Tibial artery (tissue), 4 donors: ENCODE results near the gene DUSP3.

ENCODE experiments used
- DNase-seq, 2 donors: peaks; one replicate each; pipeline ENCODE4 v3.0.0-alpha.2; 2019
- H3K27ac ChIP-seq, 2 donors: fragments of 200-600 bp; sonication (generic) in 1 of 2; 1 replicate in 1 of 2; 2 replicates in 1 of 2; pipeline ENCODE4 v1.5.1; 2018 to 2019; ENCODE audit warnings: mild to moderate bottlenecking in 1 of 2
- H3K27me3 ChIP-seq, 2 donors: fragments of 200-600 bp; sonication (generic) in 1 of 2; one replicate each; pipeline versions ENCODE4 v1.5.1 to v1.6.0; 2016 to 2019
- H3K36me3 ChIP-seq, 3 donors: fragments of 200-600 bp; sonication (generic) in 2 of 3; one replicate each; pipeline ENCODE4 v1.5.1; 2016 to 2019; ENCODE audit warnings: mild to moderate bottlenecking in 2 of 3
- H3K4me1 ChIP-seq, 4 donors: fragments of 200-600 bp; sonication (generic) in 2 of 4; 1 replicate in 3 of 4; 2 replicates in 1 of 4; pipeline ENCODE4 v1.5.1; 2016 to 2019
- H3K4me3 ChIP-seq, 2 donors: fragments of 200-600 bp; sonication (generic) in 1 of 2; 1 replicate in 1 of 2; 2 replicates in 1 of 2; pipeline ENCODE4 v1.5.1; 2018 to 2019; ENCODE audit warnings: mild to moderate bottlenecking in 2 of 2
- H3K9me3 ChIP-seq, 3 donors: fragments of 200-600 bp; sonication (generic) in 1 of 3; one replicate each; pipeline ENCODE4 v1.5.1; 2016 to 2019
- intact Hi-C: fragments of 100-400 bp; cut with DNase I; formaldehyde crosslinking; loops from one replicate; pipeline ENCODE4 v1.15.0; 2023; ENCODE audit warnings: low total_unique reads
- TF ChIP-seq, protein P1 (sequence below), 2 experiments: fragments of 200-600 bp in 1 of 2; fragments of 450-650 bp in 1 of 2; IDR thresholded peaks; one replicate each; pipeline ENCODE4 v1.5.1; 2017 to 2019; ENCODE audit warnings: antibody characterized with exemption in 2 of 2, mild to moderate bottlenecking in 1 of 2, moderate library complexity in 1 of 2

Gene DUSP3

DNA sequence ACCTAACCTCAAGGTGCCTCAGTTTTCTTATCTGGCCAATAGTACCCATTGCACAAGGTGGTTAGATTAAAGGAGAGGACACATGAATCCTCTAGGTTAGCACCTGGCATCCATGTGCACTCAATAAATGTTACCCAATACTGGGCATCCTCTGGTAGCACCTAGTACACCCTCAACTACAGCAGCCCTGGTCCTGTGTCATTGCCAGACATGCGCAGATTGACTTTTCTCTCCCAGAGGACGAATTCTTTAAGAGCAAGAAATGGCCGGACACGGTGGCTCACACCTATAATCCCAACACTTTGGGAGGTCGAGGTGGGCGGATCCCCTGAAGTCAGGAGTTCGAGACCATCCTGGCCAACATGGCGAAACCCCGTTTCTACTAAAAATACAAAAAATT is 7.3 kb downstream of the DUSP3 start:
- Histone ChIP-seq H3K27me3 (no peaks in the 10 kb centered on the region), H3K4me3 (no peak overlapping the region), H3K9me3 (no peaks in the 10 kb centered on the region), H3K4me1 (peaks cover 0 to 35% (median 15%) of the 10 kb centered on the region in 4 donors), H3K36me3 (peaks cover 58 to 87% (median 81%) of the 10 kb centered on the region in 3 donors), H3K27ac (no peak overlapping the region)
- intact Hi-C loops = no loop called here
- DNase-seq = no peak
- TF ChIP-seq, protein P1, sequence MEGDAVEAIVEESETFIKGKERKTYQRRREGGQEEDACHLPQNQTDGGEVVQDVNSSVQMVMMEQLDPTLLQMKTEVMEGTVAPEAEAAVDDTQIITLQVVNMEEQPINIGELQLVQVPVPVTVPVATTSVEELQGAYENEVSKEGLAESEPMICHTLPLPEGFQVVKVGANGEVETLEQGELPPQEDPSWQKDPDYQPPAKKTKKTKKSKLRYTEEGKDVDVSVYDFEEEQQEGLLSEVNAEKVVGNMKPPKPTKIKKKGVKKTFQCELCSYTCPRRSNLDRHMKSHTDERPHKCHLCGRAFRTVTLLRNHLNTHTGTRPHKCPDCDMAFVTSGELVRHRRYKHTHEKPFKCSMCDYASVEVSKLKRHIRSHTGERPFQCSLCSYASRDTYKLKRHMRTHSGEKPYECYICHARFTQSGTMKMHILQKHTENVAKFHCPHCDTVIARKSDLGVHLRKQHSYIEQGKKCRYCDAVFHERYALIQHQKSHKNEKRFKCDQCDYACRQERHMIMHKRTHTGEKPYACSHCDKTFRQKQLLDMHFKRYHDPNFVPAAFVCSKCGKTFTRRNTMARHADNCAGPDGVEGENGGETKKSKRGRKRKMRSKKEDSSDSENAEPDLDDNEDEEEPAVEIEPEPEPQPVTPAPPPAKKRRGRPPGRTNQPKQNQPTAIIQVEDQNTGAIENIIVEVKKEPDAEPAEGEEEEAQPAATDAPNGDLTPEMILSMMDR (IDR thresholded peaks at IDR 0.05) = no peak

DNA sequence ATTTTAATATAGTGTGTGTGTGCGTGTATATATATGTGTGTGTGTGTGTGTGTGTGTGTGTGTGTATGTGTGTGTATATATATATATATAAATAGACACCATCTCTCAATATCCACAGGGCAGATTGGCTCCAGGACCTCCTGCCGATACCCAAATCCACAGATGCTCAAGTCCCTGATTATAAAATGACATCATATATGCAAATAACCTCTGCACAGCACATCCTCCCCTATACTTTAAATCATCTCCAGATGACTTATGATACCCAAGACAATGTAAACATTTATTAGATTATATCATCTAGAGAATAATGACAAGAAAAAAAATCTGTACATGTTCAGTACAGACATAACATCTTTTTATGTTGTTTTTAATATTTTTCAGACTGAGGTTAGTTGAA is 7.8 kb downstream of the DUSP3 start:
- no peaks in the 10 kb centered on the region for H3K9me3 ChIP-seq
- TF ChIP-seq, protein P1 (IDR thresholded peaks at IDR 0.05) = no peak
- no peak overlapping the region for H3K4me3 ChIP-seq
- intact Hi-C loops = no loop called here
- H3K27ac ChIP-seq = no peak overlapping the region
- H3K36me3 ChIP-seq = peaks cover 58 to 83% (median 81%) of the 10 kb centered on the region in 3 donors
- H3K27me3 ChIP-seq = no peaks in the 10 kb centered on the region
- peaks cover 0 to 30% (median 10%) of the 10 kb centered on the region in 4 donors for H3K4me1 ChIP-seq
- DNase-seq = no peak

DNA sequence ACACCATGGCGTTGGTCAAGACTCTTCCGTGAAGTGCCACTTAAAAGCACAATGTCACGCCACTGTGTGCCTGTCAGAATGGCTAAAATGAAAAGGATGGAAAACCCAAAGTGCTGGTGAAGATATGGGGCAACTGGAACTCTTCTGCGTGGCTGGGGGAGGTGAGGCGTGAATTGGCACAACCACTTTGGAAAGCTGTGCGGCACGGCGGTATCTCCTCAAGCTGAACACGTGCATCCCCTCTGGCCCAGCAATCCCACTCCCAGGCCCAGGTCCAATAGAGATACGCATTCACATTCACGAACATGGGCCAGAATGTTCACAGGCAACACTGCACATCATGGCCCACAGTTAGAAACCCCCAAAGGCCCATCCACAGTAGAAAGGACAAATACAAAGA is 8.9 kb downstream of the DUSP3 start:
- intact Hi-C loops = loop anchor here (5.0 kb wide), 1 partner anchor 193 kb away; no protein-coding TSS in a partner anchor
- Histone ChIP-seq H3K27me3 (no peaks in the 10 kb centered on the region), H3K27ac (no peak overlapping the region), H3K36me3 (peaks cover 58 to 85% (median 71%) of the 10 kb centered on the region in 3 donors), H3K9me3 (no peaks in the 10 kb centered on the region), H3K4me1 (peaks cover 0 to 20% (median 7%) of the 10 kb centered on the region in 4 donors), H3K4me3 (no peak overlapping the region)
- TF ChIP-seq, protein P1 (IDR thresholded peaks at IDR 0.05) = no peak
- DNase-seq = no peak

DNA sequence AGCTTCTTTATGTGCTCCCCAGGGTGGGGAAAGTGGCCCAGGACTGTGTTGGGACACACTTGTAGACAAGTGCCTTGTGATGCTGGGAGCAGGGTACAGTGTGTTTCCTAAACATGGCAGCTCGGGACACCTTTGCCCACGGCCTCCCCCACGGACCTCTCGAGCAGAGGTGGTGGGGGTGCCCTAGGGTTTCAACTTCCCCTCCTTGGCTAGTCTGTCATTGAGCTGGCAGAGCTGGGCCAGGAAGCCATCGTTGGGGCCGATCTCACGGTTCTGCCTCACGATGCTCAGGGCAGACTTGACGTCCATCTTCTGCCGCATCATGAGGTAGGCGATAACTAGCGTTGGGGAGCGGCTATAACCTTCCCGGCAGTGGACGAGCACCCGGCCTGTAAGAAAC is 9.4 kb downstream of the DUSP3 start:
- peaks cover 55 to 81% (median 67%) of the 10 kb centered on the region in 3 donors for H3K36me3 ChIP-seq

DNA sequence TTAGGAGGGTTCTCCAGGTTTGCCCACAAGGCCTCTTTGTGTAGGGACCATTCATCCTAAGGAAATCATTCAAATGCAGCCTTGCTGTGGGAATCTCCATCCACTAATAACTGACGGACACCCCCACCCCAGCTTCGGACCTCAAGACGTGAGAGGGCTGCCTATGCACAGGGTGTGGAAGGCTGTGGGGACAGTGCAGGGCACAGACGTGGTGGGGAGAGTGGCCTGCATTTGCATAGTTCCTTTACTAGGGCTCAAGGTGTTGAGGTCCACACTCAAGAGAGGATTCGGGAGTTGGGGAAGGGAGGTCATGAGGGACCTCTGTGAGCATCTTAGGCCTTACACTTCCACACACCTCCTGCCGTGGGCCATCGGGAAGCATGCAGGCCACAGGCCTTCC is 9.8 kb downstream of the DUSP3 start:
- peaks cover 0 to 24% (median 7%) of the 10 kb centered on the region in 4 donors for H3K4me1 ChIP-seq
- no peaks in the 10 kb centered on the region for H3K9me3 ChIP-seq
- intact Hi-C loops = loop anchor here (5.0 kb wide), 1 partner anchor 192 kb away; no protein-coding TSS in a partner anchor
- TF ChIP-seq, protein P1 (IDR thresholded peaks at IDR 0.05) = no peak
- H3K27me3 ChIP-seq = no peaks in the 10 kb centered on the region
- no peak overlapping the region for H3K27ac ChIP-seq
- no peak overlapping the region for H3K4me3 ChIP-seq
- no peak for DNase-seq
- H3K36me3 ChIP-seq = peaks cover 50 to 76% (median 62%) of the 10 kb centered on the region in 3 donors

More for the DNA sequence above, 9.4 kb downstream of the DUSP3 start:
- Histone ChIP-seq H3K27me3 (no peaks in the 10 kb centered on the region), H3K4me1 (peaks cover 0 to 21% (median 7%) of the 10 kb centered on the region in 4 donors), H3K27ac (no peak overlapping the region), H3K9me3 (no peaks in the 10 kb centered on the region), H3K4me3 (no peak overlapping the region)
- no peak for DNase-seq
- intact Hi-C loops = loop anchor here (5.0 kb wide), 1 partner anchor 192 kb away; no protein-coding TSS in a partner anchor
- TF ChIP-seq, protein P1 (IDR thresholded peaks at IDR 0.05) = no peak
